Measurements from ENCODE around the gene TLX3.
"Not testable (repeated sequence)": the region's sequence is repeated elsewhere in the genome, so short reads cannot be mapped to it uniquely, and the experiment has no call there.

Gene TLX3
- 0 to 0.04 reads per million in 2 donors for total RNA-seq

- DNase-seq: no peak
These were observed at the start of gene TLX3 for GRCh38 chr5:171308453-171309275. TSS of gene TLX3 (plus strand) at chr5:171309248. CDS start at chr5:171309366, 118 bp downstream.

GRCh38 chr5:171261361-171261760, 47.7 kb upstream of the TLX3 start:
- DNase-seq: no peak

- no peak for DNase-seq
These were observed 47.1 kb upstream of the TLX3 start for GRCh38 chr5:171261904-171262303.

DNA sequence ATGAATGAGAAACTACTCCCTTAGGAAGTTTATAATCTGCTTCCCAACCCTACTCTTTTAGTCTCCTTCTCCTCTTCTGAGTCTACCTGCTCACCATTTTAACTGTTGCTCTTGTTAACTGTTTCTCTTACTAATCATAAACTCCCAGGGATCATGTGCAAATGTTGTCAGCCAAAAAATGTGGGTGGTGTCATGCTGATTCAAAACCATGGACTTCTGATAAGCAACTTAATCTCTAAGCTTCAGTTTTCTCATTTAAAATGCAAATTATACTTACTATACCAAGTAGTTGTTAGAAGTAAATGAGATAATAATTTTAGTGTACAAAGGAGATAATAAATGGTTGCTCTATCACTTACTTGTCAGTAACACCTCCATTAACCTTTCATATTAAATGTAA, 45.9 kb upstream of the TLX3 start:
- no peak for DNase-seq

- no peak for DNase-seq
These were observed 44.2 kb upstream of the TLX3 start for GRCh38 chr5:171264843-171265242.

GRCh38 chr5:171268700-171269620, 40.1 kb upstream of the TLX3 start:
- no peak for DNase-seq

DNA sequence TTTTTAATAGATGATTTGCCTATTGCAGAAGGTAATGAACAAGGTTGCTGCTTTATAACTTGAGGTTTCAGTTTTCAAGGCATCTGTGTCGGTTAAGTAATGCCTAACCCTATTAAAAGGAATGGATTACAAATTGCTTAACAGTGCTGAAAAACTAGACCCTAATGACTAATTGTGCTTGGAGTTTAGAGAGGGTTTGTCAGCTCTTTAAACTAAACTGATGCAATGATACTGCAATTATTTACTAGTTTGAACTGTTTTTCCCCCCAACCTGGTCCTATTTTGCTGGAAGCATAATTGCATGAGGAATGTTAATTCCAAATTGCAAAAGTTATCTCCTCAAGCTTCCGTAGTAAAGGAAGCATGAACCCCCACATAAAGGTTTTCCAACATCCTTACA, 39.3 kb upstream of the TLX3 start:
- no peak for DNase-seq

DNA sequence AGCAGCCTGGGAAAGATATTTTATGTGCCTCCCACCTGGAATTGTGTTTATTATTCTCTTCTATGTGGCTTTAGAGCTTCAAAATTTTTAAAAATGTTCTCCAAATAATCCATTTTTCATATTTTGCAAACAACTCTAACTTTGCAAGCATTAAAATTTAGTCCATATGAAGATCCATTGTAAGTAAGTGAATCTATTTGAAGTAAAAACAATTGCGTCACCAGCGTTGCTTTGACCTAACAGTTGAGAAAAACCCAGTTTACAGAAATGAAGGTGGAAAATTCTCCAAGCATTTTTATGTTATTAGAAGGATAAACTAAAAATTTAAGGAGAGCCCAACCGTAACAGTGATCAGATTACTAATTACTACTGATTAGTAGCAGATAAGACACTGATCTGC, 38.9 kb upstream of the TLX3 start:
- no peak for DNase-seq

DNA sequence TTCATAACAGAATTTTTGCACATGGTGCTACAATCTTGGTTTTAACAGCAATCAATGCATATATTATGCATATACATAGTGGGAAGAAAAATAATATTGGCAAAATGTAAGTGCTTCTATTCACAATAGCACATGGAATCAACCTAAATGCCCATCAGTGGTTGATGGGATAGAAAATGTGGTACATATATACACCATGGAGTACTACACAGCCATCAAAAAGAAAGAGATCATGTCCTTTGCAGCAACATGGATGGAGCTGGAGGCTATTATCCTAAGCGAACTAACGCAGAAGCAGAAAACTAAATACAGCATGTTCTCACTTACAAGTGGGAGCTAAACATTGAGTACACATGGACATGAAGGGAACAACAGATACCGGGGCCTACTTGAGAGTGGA, 37.2 kb upstream of the TLX3 start:
- no peak for DNase-seq

- no peak for DNase-seq
These were observed 35.8 kb upstream of the TLX3 start for GRCh38 chr5:171272996-171273970.

DNA sequence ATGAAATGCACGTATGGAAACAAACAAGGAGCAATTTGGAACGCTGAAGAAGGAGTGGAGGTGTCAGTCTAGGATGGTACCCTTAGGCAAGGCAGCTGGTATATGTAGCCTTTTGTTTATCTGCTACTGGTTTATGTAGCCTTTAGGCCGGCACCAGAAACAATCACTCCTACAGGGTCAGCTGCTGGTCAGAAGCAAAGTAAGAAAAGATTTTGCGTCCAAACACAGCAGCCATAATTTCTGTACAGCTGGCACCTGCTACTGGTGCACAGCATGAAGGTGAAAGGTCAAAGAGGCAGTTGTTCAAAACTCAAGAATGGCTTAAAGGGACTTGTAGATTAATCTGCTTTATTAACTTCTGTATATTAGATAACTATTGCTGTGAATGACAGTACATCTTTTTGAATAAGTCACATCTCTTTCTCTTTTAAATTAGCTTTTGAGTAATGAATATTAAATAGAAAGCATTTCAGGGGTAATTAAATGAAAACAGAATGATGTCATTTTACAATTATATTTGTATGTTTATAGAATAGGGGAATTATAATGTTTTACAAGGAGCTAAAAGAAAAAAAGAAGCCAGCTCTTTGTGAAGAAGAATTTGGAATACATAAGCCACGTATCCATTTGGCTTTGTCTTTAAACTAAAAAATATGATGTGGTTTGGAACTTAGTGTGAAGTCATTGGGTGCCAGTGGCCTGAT, 33.1 kb upstream of the TLX3 start:
- DNase-seq: no peak

- DNase-seq: no peak
These were observed 25.3 kb upstream of the TLX3 start for GRCh38 chr5:171283753-171284152.

GRCh38 chr5:171285465-171285864, 23.6 kb upstream of the TLX3 start:
- DNase-seq: no peak

DNA sequence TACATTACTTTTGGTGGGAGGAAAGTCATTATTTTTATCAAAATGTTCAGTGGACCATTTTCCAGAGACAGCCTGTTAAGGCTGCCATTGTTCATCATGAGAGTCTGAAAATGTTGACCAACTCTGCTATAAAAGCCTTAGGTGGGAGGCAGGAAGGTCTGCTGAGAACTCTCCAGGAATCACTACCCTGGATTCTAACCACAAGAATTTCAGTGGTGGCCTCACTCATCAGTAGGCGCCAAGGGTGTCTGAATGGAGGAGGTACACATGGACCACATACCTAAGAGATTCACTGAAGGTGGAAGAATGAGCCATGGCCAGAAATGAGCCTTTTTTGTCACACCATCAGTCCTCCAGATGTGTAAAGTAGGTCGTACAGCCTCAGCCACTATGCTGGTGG, 21.0 kb upstream of the TLX3 start:
- no peak for DNase-seq

DNA sequence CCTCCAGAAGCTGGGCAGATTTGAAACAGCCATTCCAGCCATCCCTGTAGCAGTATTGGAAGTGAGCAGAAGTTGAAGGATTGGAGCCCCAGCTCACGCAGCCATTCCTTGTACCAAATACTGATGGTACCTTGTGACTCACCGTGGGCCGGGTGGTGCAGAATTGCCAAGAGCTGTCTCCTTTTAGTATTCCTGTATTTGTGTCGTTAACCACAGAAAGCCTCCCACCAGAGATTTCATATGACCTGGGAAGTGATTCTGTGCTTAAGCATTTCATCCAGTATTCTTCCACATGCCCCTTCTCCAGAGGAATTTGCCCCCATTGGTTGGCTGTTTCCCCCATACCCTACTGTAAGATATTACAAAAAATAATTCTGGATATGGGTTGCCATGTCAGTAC, 17.7 kb upstream of the TLX3 start:
- DNase-seq: no peak

- no peak for DNase-seq
These were observed 13.7 kb upstream of the TLX3 start for GRCh38 chr5:171295299-171295698.

DNA sequence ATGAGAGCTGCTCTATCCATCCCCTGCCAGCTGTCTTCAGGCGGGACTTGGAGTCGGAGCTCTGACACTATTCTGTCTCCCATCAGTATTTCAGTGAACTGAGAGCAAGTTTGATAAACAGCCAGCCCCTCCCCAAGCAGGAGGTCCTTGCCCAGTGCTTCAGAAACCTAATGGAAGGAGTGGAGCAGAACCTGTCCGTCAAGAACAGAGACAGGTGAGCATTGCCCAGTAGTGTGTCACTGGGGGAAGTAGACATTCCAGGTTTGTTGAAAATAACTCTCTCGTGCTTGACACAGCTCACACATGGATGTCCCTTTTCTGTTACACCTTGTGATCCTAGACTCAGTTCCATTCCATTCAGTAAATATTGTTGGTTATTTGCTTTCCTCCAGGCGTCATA, 13.2 kb upstream of the TLX3 start:
- DNase-seq: no peak

DNA sequence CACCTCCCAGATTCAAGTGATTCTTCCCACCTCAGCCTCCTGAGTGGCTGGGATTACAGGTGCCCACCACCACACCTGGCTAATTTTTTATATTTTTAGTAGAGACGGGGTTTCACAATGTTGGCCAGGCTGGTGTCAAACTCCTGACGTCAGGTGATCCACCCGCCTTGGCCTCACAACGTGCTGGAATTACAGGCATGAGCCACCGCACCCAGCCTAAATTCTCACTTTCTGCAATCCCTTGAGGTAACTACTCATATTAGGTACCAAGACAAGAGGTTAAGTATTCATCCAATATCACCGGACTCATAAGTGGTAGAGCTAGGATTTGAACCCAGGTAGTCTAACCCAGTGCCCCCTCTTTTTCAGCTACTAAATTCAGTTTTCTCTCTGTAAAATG, 11.1 kb upstream of the TLX3 start:
- not testable (repeated sequence) for DNase-seq

GRCh38 chr5:171299228-171299627, 9.8 kb upstream of the TLX3 start:
- DNase-seq: no peak

- DNase-seq: no peak
These were observed 9.2 kb upstream of the TLX3 start for GRCh38 chr5:171299851-171300250.

GRCh38 chr5:171300358-171300757, 8.7 kb upstream of the TLX3 start:
- DNase-seq: no peak

- DNase-seq: no peak
These were observed 2.9 kb upstream of the TLX3 start for GRCh38 chr5:171306166-171306565.
